Measurements from ENCODE around the gene DNAH14. TPM values are rescaled to one million over a fixed set of nuclear protein-coding genes. Genes with fewer than 3 reads are reported as not detected.
"Not testable (repeated sequence)": the region's sequence is repeated elsewhere in the genome, so short reads cannot be mapped to it uniquely, and the experiment has no call there.

Gene DNAH14
- total RNA-seq, 2 donors from 2014 or later, result 8.2 to 10.4 TPM

DNA sequence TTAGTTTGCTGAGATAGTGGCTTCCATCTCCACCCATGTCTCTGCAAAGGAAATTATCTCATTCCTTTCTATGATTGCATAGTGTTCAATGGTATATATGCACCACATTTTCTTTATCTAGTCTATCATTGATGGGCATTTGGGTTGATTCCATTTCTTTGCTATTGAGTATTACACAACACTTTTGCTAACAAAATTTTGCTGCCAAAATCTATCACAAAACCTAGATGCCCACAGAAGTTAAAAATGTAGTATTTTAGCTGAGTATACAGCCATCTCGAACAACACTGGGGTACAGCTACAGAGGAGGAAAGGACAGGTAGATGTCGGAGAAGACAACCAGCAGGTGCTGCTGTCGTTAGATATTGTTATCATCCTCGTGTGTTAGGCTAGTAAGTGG is 430.6 kb downstream of the DNAH14 start:
- intact Hi-C loops (cut with DNase I), result no loop called here
- ATAC-seq, result no peak

DNA sequence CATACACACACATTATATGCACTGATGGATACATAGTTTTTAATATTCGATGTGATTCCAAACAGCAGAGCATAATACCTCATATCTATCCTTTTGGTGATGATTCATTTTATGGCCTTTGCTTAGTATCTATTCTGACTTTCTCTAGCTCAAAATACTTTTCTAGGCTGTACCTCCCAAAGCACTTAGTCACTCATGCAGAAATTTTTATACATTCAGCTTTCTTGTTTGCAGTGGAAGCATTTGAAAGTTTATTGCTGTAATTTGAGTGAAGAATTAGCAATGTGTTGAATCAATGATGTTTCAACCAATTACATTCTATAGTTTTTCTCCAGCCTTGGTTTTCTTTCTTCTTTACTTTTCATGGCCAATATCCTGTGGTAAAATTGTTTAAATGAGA is 431.7 kb downstream of the DNAH14 start:
- DNase-seq, result no peak
- intact Hi-C loops (cut with DNase I), result no loop called here

More for the DNA sequence above, 430.6 kb downstream of the DNAH14 start:
- no peak for DNase-seq

DNA sequence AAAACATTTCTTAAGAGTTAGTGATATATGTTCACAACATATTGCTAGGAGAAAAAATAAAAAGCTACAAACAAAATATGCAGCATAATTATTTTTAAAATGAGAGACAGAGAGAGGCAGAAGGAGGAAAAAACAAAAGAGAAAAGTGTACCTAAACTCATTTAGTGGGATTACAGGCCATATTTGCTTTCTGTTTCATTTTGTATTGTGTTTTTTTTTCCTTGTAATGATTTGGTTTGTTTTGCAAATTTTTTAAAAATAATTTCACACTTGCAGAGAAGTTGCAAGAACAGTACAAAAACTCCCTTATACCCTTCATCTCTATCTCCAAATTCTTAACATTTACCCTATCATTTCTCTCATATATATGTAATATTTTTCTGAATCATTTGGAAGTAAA is 433.3 kb downstream of the DNAH14 start:
- DNase-seq, result no peak
- ATAC-seq, result no peak
- intact Hi-C loops (cut with DNase I), result no loop called here

More for the DNA sequence above, 431.7 kb downstream of the DNAH14 start:
- ATAC-seq, result no peak

DNA sequence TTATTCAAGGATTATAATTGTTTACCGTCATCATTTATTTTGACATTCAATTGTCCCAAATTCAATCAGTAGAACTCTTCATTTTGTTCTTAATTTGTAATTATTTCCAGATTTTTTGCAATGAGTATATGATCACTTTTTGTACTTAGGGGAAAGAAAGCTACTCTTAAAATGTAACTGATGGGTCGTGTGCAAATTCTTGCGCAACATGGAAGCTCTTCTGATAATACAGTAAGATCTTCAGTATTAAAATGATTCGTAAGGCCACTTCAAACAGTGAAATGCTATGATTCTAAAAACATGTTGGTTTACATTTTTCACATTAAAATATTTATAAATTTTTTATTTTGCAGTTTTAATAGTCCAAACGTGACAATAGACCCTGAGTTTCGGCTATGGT is 435.0 kb downstream of the DNAH14 start:
- no peak for DNase-seq
- intact Hi-C loops (cut with DNase I), result no loop called here
- no peak for ATAC-seq

DNA sequence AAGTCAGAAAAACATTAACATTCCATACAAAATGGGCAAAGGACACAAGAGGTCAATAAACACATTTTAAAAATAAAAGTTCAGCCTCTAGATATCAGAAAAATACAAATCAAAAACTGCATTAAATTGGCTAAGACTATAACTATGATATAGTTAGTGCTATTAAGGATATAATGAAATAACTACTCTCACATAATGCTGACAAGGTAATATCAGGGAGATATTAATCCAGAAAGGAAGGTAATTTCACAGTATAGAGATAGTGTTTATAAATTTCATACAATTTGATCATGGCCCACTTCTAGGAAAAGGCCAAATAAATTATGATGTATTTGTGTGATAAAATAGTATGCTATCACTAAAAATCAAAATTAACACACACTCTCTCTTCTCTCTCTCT is 436.5 kb downstream of the DNAH14 start:
- DNase-seq (no peak), ATAC-seq (no peak)
- intact Hi-C loops (cut with DNase I), result no loop called here

GRCh38 chr1:225366552-225366951 is 437.1 kb downstream of the DNAH14 start:
- DNase-seq (no peak), ATAC-seq (no peak)
- intact Hi-C loops (cut with DNase I), result no loop called here

DNA sequence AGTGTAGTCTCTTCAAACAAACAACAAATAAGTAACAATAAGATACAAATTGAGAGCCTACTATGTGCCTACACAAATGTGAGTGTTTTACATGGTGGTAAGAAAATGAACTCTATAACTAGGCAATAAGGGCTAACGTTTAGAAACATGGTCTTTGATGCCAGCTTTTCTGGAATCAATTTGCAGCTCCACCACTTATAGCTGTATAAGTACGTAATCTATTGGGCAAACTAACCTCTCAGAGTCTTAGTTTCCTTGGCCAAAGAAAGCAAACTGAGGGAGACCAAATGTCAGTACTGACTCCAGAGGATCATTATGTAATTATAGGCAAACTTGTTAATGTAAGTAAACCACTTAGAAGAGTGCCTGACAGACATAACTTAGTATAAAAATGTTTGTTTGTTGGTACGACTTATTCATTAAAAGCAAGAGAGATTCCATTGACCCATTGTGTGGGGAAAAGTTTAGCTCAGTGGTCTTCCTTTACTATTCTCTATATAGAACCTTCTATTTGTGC is 438.6 kb downstream of the DNAH14 start:
- no peak for DNase-seq
- intact Hi-C loops (cut with DNase I), result no loop called here
- no peak for ATAC-seq

DNA sequence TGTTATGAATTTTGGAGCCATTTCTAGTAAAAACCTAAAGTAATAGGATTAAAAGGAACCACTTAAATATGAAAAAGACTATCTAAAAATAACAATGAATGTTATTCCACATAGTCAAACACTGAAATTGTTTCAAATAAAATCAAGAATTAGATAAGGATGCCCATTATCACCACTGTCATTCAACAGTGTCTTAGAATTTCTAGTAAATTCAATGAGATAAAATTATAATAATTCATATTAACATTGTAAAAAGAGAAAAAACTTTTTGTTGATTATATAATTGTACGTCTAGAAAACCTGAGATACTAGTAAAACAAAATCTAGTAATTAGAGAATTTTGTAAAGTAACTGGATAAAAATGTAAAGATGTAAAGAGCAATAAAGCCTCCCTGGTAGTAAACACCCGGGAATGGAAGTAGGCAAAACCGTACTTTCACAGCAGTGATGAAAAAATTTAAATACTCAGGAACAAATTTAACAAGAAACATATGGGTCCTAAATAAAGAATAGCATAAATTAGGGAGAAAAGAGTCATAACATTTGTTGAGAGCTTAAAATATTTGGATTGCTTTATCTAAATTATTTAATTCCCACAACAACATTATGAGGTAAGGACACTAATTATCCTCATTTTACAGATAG is 442.0 kb downstream of the DNAH14 start:
- intact Hi-C loops (cut with DNase I), result no loop called here
- DNase-seq, result no peak
- ATAC-seq, result no peak

- DNase-seq (no peak), ATAC-seq (no peak)
- intact Hi-C loops (cut with DNase I), result no loop called here
These were observed 443.7 kb downstream of the DNAH14 start for GRCh38 chr1:225373155-225373554.

GRCh38 chr1:225374996-225375395 is 445.5 kb downstream of the DNAH14 start:
- intact Hi-C loops (cut with DNase I), result no loop called here
- DNase-seq, result no peak
- ATAC-seq, result no peak

- ATAC-seq (peak; percentile 82 to 83), DNase-seq (peak; percentile 28)
- intact Hi-C loops (cut with DNase I), result no loop called here
These were observed 449.4 kb downstream of the DNAH14 start for GRCh38 chr1:225378880-225379279.

- intact Hi-C loops (cut with DNase I), result no loop called here
- DNase-seq, result no peak
- ATAC-seq, result no peak
These were observed 451.2 kb downstream of the DNAH14 start for GRCh38 chr1:225380691-225381090.

GRCh38 chr1:225386860-225387259 is 457.4 kb downstream of the DNAH14 start:
- intact Hi-C loops (cut with DNase I); DNase-seq; ATAC-seq: not testable (repeated sequence)

DNA sequence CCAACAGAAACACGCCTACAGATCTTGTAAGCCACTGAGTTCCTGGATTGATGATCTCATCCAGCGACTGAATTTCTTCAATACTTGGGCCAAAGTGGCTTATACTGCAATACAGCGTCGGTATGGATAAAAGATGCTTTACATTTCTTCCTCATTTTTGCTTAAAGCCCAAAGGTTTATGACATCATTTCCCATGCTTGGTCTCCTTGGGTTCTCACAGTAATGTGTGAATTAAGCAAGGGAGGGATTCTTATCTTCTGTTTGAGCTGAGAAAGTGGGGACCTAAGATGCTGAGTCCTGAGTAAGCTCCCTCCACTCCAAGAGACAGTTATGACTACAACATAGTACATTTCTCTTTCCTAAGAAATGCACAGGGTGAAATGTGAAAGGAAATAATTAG is 458.9 kb downstream of the DNAH14 start:
- ATAC-seq, result no peak
- DNase-seq, result no peak
- intact Hi-C loops (cut with DNase I), result no loop called here

DNA sequence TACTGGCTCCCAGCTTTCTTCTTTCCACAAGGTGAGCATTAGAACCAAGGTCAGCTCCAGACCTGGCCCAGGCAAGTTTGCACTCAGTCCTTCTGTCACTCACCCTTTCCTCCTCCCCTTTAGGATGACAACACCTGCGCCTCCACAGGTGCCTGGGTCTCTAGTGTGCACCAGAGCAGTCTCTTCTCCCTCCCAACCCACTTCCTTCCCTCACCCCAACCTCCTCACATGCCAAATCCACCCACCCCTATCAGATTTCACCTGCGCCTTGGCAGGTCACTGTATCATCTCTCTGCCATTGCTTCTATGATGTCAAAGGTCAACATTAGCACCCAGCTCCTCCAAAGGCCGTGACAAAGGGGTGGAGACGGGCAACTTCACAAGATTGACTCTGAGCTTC is 460.4 kb downstream of the DNAH14 start:
- DNase-seq, result no peak
- intact Hi-C loops (cut with DNase I), result no loop called here
- no peak for ATAC-seq

GRCh38 chr1:225396357-225396756 is 466.9 kb downstream of the DNAH14 start:
- no peak for DNase-seq
- no peak for ATAC-seq
- intact Hi-C loops (cut with DNase I), result no loop called here

DNA sequence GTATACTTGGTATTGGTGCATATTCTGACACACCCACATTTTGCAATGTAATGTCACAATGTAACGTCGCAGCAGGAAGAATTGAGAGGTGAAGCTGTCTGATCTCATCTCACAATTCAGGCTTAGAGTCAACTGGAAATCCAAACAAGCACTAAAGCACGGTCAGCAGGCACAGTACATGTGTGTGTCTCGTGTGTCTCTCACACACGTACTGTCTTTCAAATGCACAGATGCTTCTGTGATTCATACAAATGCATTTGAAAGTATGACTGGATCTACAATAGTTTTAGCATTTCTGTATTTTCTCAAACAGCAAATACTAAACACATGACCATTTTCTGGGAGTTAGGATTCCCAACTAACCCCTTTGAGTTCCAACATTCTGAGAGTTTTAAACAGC is 471.5 kb downstream of the DNAH14 start:
- ATAC-seq, result no peak
- no peak for DNase-seq
- intact Hi-C loops (cut with DNase I), result no loop called here

GRCh38 chr1:225406976-225407725 is 477.7 kb downstream of the DNAH14 start:
- no peak for DNase-seq
- no peak for ATAC-seq
- intact Hi-C loops (cut with DNase I), result no loop called here

DNA sequence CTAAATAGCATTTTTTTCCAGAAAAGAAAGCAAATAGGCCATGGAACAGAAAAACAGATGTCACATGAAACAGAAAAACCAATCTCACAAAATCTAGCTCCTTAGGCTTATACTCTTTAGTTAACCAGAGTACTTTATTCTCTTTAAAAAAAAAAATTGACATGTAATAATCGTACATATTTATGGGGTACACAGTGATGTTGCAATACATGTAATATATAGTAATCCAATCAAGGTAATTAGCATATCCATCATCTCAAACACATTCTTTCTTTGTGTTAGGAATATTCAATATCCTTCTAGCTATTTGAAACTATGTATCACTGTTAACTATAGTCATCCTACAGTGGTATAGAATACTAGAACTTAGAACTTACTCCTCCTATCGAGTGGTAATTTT is 478.3 kb downstream of the DNAH14 start:
- ATAC-seq, result no peak
- DNase-seq, result no peak
- intact Hi-C loops (cut with DNase I), result no loop called here

DNA sequence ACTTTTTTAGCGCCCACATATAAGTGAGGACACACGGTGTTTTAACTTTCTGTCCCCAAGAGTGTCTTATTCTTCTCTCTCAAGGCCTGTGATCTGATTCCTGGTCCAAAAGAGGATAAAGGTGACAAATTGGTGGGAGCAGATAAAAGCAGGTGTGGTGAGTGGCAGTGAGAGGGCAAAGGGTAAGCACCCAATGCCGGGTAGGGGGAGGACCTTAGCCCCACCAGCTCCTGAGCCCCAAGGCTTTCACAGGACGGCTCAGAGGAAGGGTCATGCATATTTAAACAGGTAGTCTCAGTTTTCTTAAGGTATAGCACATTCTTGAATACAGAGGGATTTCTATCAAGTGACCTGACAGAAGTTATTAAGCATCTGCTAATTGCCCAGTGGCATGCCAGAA is 478.8 kb downstream of the DNAH14 start:
- intact Hi-C loops (cut with DNase I), result no loop called here

GRCh38 chr1:225409051-225409450 is 479.6 kb downstream of the DNAH14 start:
- intact Hi-C loops (cut with DNase I), result no loop called here
- DNase-seq (no peak), ATAC-seq (no peak)

More for the DNA sequence above, 478.8 kb downstream of the DNAH14 start:
- ATAC-seq (no peak), DNase-seq (no peak)

All from left cardiac atrium (tissue), 4 donors.